SIG-M5 treated with dmso at 0.1 percent for 504 hours (cell line): ENCODE measurements around the gene EARS2.
"Not testable (repeated sequence)": the region's sequence is repeated elsewhere in the genome, so short reads cannot be mapped to it uniquely, and the experiment has no call there.

Source experiments
- DNase-seq: peaks from one replicate; lab custom pipeline; 2025; ENCODE audit not compliant: unreplicated experiment; lab: John Stamatoyannopoulos, UW

EARS2 gene

DNA sequence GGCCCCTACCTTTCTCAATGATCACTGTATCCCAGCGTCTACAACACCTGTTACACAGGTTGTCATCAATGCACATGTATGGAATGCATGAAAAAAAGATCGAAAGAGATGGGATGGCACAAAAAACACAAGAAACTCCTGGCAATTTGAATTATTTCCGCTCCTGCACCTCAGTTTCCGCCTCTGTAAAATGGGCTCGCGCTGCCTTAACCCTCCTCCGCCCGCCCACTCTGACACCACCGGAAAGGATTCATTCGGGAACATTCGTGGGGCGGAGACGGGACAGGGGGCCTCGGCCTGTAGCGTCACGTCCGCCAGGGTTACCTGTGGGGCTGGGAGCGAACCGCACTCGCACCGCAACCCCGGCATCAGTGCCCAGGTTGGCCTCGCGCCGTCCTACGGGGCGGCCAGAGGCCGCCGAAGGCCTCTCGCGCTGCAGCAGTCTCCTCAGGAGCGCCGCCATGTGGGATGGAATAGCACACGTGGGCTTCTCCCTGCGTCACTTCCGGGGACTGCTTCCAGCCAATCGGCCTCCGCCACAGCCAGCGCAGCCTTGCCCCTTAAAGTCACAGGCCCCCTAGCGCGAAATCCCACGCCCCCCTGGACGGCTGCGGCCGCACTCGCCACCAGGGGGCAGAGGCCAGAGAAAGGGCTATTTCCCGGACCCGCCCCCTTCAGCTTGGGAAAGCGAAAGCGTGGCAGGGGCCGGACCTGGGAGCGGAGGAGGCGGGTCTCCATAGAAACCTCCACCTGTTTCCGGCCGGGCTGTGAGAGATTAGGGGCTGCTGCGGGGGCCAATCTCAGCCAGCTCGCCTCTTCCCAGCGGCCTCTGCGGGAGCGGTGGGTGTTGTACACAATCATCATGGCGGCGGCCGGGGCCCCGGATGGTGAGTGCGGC is at the start of gene EARS2, which contains the start of gene UBFD1:
Gene EARS2 (minus strand): TSS at position 470 of the 898 bp plus-strand sequence. CDS start 7 bp downstream, at position 463.
Gene UBFD1 (plus strand): TSS at position 847 of the 898 bp plus-strand sequence. CDS start 16 bp downstream, at position 863.
- peak; percentile 100 for DNase-seq

DNA sequence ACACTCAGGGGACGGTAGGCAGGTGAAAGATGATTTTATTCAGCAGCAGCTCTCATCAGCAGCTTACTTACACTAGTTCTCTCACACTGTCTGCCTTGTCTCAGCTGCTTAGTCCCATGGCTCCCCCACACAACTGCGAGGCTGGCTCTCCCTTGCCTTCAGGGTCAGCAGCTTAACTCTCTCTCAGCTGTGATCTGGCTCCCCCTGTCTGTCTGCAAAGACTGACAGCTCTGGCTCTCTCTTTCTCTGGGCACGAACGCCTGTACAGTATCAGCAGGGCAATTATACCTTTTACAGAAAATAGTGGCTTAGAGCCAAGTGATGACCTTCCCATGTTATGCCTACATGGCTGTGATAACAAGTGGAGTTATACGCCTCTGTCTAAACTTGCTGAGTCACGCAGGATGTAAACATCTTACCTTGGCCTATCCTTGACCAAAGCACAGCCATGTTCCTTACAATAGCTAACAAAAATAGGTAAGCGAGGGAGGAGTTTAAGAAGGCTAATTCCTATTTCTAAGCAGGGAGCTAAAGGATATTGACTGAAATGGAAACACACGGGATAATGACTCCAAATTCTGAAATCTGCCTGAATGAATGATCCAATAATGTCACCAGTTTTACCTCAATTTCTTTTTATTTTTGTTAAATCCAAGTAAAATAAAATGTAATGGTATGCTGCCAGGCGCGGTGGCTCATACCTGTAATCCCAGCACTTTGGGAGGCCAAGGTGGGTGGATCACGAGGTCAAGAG is 40.0 kb upstream of the EARS2 start:
- peak; percentile 36 for DNase-seq

DNA sequence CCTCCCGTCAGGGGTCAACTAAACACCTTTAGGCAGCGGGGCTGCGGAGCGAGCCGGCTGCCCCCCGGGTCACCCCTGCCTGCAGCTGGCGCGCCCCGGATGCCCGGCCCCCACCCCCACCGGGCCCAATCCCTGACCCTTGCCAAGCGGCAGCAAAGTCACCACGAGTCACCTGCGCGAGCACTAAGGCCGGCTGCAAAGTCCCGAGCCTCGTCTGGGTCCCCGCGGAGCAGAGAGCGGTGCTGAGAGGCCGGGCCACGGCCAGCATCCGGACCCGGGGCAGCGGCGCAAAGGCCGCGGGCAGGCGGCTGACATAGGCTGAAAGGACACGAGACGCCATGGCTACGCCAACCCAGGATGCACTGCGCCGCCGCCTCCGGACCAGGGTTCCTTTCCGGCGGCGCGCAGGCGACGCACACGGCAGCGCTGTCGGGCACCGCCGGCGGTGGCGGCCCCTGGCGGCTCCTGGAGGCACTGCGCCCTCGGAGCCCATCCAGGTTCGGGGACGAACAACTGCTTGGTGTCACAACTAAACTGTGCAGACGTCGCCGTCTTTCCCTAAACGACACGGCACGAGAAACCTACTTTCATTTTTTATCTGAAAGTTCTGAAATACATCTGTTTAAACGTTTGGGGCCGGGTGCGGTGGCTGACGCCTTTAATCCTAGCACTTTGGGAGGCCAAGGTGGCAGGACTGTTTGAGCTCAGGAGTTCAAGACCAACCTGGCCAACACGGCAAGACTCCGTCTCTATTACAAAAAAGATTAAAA is 39.0 kb upstream of the EARS2 start, which contains the start of gene NDUFAB1:
Gene NDUFAB1 (minus strand): TSS at position 366 of the 770 bp plus-strand sequence. CDS start 26 bp downstream, at position 340.
- DNase-seq, result peak; percentile 81

DNA sequence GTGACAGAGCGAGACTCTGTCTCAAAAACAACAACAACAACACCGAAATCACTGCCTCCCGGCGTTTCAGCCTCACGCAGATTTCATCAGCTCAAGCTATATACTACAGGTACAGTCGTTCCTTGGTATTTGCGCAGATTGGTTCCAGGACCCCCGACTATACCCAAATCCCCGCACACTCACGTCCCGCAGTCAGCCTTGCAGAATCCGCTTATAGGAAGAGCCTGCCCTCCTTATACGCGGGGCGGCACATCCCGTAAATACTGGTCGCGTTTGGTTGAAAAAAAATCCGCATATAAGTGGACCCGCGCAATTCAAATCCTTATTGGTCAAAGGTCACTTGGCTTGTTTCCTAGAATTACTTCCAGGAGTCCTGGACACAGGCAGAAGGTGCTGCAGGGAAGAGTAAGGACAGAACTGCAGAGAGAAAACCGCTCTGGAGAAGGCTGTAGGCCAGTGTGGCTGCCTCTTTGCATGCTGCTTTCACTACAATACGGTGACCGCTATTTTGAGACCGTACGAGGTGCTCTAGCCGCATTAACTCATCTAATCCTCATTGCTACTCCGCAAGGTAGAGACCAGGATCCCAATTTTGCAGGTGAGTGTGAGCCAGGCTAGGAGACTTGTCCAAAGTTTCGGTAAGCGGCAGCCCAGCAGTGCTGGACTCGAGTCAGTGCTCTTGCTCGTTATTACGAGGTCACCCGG is 38.2 kb upstream of the EARS2 start:
- no peak for DNase-seq

DNA sequence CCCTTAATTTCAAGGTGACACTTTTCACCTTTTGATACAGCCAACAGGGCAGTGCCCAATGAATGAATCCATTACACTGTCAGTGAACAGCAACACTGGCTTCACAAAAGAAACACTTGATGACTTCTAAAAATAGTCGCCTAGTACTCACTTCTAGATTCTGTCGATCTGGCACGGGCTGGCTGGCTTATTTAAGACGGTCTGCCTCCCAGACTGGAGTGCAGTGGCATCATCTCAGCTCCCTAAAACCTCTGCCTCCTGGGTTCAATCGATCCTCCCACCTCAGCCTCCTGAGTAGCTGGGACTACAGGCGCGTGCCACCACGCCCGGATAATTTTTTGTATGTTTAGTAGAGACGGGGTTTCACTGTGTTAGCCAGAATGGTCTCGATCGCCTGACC is 37.0 kb upstream of the EARS2 start:
- DNase-seq, result no peak

DNA sequence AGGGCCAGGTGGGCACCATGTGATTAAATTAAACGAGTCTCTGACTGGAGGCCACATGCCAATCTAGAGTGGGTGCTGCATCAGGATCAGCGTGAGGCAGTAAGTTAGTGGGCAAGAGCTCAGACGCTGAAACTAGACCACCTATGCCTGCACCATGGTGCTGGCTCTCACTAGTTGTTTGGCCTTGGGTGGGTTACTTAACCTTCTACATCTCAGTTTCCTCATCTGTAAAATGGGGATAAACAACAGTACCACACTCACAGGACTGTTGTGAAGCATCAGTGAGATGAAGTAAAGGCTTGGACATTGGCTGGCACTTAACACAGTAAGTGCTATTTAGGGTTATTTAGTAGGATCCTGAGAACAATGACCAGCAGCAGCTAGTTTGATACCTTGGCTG is 33.0 kb upstream of the EARS2 start:
- DNase-seq, result no peak

DNA sequence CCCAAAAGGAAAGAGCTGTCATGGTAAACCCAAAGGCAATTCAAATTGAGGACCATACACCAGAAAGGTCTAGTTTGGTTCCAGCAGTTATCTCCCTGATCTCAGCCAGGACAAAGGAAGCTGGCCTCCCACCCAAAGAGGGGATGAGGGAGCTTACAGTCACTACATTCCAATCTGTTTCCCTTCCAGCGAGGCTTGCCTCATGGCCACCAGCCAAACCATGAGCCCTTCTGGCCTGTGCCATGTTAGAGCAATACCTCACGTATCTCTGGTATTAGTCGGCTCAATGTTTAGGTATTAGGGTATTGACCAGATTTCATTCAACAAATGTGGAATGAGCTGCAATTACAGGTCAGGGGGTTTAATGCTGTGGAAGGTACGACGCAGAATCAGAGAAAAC is 30.6 kb upstream of the EARS2 start:
- no peak for DNase-seq

DNA sequence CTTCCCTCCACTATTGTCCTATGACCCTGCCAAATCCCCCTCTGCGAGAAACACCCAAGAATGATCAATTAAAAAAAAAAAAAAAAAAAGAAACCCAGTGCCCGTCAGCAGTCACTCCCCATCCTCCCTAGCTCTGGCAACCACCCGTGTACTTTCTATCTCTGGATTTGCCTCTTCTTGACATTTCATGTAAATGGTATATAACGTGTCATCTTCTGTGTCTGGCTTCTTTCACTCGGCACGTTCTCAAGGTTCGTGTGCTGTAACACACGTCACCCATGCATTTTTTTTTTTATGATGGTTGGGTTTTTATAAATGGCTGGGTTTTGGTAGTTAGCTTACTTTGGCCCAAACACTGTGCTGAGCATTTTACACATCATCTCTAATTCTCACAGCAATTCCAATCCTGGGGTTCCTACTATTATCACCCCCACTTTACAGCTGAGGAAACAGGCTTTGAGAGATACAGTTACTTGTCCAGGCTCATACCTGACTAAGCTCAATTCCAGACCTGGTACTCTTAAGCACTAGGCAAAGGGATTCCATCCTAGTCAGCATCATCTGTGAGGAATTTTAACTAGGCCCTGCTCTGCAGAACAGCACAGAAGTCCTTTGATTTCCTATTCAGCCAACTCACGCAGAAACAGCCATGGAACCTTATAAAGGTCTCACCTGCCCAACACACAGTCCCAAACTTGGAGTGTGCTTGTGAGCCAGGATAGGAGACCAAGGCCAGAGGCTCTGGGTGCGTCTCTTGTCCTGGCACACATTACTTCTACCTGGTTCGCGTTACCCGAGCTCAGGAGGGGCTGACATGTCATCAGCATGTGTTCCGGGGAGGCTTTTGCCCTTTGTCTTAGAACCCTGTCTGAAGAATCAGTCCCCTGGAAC is 27.3 kb upstream of the EARS2 start:
- DNase-seq, result no peak

DNA sequence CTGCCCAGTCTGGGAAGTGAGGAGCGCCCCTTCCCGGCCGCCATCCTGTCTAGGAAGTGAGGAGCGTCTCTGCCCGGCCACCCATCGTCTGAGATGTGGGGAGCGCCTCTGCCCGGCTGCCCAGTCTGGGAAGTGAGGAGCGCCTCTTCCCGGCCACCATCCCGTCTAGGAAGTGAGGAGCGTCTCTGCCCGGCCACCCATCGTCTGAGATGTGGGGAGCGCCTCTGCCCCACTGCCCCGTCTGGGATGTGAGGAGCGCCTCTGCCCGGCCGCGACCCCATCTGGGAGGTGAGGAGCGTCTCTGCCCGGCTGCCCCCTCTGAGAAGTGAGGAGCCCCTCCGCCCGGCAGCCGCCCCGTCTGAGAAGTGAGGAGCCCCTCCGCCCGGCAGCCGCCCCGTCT is 26.1 kb upstream of the EARS2 start:
- DNase-seq, result not testable (repeated sequence)

DNA sequence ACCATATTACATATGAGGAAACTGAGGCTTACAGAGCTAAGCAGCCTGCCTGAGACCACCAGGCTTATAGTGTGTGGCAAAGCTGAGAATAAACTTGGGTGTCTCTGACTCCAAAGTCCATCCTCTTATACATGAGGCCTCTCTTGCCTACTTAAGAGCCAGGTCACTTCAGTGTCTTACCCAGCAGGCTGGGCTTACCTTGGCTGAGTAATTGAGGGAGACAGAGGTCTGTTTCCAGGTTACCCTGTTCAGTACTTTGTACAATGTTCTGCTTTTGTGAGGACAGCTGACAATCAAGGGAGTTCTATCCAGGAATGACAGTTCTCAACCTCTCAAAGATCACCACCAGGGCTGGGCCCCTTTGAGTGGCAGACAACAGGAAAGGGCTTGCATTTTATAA is 24.6 kb upstream of the EARS2 start:
- DNase-seq, result no peak

DNA sequence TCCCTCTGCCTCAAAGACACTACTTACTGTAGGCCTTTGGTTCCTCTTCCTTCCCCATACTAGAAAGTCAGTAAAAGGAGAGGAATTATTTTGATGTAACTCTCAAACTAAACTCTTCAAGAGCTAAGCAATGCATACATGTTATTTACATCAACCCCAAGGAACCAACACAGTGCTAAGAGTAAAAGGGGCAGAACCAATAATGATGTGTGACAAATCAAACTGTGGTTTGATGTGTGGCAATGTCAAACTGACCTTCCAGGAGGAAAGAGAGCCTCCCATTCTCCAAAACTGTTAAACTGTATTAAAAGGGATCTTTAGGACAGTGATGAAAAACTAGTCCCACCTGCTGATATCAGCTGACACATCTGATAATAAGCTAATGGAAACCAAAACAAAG is 23.2 kb upstream of the EARS2 start:
- DNase-seq, result no peak

DNA sequence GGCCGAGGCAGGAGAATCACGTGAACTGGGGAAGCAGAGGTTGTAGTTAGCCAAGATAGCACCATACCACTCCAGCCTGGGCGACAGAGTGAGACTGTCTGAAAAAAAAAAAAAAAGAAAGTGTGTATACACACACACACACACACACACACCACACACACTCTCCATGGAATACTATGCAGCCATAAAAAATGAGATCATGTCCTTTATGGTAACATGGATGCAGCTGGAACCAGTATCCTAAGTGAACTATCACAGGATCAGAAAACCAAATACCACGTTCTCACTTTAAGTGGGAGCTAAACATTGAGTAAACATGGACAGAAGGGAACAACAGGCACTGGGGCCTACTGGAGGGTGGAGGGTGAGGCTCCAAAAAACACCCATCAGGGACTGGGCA is 22.2 kb upstream of the EARS2 start:
- no peak for DNase-seq

DNA sequence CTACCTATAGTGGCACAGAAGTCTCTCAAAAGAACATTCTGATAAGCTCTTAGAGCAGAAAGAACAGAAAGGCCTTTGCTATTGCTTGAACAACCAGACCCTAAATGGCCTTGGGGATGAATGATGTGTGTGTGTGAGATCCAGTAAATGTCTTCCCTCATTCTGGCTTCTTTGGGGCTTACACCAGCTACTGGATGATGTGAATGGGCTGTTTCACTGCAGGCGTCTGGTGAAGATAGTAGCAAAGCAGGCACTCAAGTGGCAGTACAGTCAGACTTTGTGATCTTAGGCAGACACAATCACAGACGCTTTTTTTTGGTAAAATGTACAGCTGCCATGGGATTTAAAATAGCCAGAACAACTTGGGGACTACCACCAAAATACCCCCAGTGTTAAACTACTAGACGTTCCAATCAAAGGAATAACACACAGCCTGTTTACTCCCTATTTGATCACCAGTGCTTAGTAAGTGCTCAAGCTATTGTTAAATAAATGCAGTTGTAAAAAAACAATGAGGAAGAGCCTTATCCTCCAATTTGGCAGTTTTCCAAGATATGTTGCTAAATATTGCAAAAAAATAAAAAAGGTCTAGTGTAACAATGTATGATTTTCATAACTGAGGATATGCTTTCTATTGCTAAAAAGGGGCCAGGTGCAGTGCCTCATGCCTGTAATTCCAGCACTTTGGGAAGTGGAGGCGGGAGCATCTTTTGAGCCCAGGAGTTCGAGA is 21.1 kb upstream of the EARS2 start:
- no peak for DNase-seq

DNA sequence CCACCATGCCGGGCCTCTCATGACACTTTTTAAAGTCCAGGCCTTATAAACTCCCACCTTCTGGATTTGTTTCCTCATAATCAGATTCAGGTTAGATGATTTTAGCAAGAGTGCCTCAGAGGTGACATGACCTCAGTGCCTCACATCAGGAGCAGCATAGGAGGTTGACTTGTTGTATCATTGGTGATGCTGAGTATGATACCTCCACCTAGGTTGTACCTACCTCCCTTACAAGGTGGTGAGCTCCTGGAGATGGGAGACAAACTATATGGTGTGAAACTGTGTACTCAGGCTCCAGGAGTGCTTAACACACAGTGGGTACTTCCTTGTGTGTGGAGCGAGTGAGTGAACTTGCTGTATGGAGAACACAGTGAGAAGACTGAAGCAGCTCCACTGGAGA is 20.3 kb upstream of the EARS2 start:
- DNase-seq, result no peak

DNA sequence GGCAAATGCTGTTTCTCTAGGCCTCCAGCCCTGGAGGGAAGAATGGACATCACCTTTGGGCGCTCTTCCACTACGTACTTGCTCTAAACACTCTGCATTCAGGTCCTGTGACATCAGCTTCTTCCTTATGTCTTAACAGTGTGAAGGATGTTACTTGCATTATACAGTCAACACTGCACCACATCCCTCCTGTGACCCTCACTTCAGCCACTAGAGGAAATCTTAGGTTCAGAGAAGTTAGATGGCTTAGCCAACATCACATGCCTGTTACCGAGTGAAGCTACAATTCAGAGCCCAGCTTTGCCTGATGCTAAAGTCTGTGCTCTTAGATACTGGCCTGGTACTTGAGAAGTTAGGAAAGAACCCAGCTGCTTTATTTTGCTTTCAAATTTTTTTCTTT is 18.7 kb upstream of the EARS2 start:
- no peak for DNase-seq

DNA sequence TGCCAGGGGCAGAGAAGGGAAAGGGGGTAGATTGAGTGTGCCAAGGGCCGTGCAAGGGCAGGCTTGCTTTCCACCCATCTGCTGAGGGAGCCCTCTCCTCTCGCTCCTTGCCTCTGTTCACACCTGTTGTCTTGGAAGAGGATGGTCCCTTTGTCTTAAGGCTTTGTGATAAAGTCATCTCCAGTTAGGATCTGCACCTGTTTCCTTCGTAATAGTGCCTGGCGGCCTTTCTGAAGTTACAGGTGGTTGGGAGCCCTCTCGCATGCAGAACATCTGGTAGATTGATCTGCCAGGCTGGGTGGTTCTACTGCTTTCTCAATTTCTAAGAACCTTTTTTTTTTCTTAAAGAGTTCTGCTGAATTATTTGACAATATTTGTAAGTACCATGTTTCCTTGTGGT is 16.7 kb upstream of the EARS2 start:
- no peak for DNase-seq

DNA sequence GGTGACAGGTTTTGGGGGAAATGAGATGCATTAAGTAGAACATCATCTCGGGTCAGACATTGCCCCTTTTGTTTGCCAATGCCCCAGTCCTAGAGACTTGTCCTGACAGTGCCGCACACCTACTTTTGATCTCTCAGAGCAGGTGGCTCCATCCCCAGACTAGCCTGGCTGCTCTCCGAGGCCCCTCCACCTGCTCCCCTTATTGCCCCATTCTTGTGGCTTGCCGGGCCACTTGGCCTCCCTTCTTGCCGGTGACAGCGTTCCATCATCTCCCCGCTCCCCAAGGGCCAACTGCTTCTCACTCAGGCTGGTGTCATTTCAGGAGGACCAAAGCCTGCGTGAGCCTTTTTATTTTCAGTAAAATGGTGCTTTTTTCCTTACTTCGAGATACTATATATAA is 15.2 kb upstream of the EARS2 start:
- DNase-seq, result no peak

DNA sequence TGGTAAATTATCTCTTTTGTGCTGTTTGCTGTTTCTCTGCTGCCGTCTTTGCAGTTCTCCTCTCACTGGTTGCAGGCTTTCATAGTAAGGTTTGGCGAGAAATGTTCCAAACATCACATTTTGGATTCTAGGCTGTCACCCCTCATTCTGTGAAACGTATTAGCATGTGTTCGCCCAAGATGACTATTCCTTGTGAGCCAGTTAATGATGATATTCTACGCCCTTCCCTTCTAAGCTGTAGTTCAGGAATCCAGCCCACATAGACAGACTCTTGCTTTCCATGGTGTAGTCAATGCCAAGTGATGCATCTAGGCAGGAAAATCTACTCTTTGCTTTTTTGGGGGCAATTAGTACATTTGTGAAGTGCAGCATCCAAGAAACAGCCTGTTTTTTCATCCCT is 14.7 kb upstream of the EARS2 start:
- DNase-seq, result no peak
